GM12873 (cell line): ENCODE measurements around the gene TJP1.

Experiments used
- TF ChIP-seq, protein P1 (sequence below): IDR thresholded peaks from 2 replicates; pipeline ENCODE4 v1.5.1; 2012; ENCODE audit warnings: low read depth, mild to moderate bottlenecking, moderate library complexity, low read length, control low read depth; ENCODE audit not compliant: insufficient read depth; ENCODE audit errors: missing control alignments

The TJP1 gene

DNA sequence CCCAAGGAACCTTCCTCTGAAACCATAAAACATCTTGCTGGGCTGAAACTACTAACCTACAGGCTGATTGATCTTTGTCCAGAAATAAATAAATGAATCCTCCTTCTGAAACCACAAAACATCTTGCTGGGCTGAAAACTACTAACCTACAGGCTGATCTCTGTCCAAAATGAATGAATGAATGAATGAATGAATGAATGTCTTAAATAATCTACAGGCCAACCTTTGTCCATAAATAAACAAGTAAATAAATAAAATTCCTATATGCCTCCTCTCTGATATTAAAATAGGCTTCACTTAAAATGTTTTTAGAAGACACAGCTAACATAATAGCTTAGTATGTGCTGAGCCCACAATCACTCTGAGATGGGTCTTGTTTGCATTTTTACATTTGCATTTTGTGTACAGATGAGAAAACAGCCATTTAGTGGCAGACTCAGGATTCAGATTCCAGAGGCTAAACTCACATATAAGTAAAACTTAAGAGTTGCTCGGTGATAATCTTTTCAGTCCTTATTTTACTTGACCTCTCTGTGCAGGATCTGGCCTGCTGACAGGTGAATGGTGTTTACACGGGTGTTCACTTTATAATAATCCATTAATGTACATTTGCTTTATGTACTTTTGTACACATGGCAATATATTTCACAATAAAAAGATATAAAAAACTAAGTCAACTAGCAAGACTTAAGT is 10.4 kb downstream of the TJP1 start:
- TF ChIP-seq, protein P1, sequence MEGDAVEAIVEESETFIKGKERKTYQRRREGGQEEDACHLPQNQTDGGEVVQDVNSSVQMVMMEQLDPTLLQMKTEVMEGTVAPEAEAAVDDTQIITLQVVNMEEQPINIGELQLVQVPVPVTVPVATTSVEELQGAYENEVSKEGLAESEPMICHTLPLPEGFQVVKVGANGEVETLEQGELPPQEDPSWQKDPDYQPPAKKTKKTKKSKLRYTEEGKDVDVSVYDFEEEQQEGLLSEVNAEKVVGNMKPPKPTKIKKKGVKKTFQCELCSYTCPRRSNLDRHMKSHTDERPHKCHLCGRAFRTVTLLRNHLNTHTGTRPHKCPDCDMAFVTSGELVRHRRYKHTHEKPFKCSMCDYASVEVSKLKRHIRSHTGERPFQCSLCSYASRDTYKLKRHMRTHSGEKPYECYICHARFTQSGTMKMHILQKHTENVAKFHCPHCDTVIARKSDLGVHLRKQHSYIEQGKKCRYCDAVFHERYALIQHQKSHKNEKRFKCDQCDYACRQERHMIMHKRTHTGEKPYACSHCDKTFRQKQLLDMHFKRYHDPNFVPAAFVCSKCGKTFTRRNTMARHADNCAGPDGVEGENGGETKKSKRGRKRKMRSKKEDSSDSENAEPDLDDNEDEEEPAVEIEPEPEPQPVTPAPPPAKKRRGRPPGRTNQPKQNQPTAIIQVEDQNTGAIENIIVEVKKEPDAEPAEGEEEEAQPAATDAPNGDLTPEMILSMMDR = no peak

DNA sequence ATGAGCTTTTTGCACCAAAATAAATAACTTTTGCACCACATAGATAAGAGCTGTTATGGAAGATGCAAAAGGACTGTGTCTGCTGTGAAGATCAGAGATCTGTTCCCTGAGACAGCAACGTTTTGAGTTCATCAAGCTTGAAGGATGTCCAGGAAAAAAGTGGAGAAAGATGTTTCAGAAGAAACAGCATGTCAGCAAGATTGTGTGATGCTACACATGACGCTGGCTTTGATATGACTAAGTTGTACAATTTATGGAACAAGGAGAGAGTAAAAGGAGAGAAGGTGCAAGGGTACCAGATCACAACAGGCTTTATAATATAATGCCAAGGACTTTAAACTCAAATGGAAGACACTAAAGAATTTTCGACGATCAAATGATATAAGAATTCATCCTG is 16.6 kb downstream of the TJP1 start:
- TF ChIP-seq, protein P1 = no peak

DNA sequence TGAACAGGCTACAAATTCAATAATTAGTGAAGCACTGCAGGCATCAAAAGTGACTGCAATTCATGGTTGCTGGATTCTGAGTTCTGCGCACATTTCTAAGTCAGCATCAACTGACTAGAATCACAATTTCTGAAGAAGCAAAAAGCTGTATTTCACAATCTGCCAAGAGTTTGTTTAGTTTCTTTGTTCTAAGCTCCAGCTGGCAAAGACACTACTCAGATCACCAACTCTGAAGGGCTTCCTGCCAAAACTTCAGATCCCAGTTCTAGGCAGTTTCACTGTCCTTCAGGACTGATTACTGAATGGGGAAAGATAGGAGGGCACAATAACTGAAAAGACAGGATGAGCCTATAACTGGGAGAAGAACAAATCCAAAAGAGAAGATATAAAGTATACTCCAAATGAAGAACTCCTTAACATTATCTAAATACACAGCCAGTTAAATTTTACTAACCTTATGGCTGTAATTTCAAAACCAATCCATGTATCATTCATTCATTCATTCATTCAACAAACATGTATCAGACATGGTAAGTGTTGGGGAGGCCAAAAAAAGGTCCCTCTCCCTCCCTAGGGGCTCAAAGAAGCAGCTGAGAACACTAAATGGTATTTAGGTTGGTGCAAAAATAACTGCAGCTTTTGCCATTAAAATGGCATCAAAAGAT is 17.1 kb downstream of the TJP1 start:
- TF ChIP-seq, protein P1 = no peak

DNA sequence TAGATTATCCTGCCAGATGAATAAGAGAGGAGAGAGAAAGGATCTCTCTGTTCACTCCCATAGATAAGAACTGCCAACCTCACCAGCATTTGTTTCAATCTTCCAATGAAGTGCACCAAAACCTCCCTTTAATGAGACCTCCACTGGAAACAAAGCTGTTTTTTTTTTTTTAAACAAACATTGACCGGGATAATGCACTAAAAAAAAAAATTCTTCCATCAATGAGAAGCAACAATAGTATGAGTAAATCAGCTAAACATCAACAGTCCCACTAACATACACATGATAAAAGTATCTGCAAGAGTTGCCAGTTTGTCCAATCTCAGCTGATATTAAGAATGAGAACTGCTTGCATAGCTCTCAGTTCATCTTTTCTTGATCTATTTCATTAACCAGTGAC is 19.9 kb downstream of the TJP1 start:
- TF ChIP-seq, protein P1 = no peak

DNA sequence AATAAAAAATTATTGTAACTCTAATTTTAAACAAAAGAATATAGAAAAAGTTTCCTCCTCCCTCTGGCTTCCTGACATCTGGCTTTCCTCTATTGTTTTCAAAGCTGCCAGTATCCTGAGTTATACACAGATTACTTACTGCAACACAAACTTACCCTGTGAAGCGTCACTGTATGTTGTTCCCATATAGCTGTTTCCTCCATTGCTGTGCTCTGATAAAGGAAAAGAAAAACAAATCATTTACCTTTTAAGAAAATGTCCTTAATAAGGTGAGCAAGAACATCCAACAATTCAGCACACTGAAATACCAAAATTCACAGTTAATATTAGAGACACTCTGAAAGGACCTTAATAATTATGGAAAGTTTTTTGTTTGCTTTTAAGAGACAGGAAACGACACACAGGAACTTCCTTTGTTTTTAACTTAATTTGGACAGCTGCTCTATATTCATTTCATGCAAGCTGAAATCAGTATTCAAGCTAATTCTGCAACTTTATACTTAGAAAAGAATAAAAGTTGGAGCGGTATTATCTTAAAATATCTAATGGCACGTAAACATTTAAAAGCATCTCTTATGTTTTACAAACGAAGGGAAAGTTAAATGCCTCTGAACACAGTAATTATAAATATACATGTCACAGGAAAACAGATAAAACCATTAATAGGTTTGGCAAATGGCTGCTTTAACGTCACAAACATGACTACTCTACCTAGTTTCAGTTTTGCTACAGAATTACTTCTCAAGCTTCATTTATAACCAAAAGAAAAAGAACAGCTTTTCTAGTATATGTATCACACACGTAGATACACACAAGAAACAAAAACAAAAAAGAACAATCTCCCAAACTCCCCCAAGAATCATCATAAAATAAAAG is 21.5 kb downstream of the TJP1 start:
- TF ChIP-seq, protein P1 = no peak

DNA sequence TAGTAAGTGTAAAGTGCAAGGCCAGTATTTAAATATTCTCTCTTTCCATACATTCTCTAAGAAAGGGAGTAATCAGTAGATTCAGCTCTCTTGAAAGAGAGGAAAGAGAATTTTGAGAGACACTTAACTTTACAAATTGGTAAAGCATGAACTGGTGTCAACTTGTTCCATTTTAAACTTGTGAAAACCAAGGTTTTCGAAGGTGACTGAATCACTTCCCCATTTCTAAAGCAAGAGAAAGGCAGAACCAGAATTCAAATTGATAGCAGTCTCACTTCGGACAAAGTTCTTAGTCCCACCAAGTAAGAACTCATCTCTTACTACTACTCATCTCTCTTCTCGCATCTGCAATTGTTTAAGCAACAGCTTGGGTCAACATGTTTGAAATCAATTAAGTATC is 22.4 kb downstream of the TJP1 start:
- TF ChIP-seq, protein P1 = no peak

GRCh38 chr15:29795610-29796009 is 26.7 kb downstream of the TJP1 start:
- TF ChIP-seq, protein P1 = no peak
